Glutamatergic neuron (in vitro differentiated cells): ENCODE data around the gene STX2. TPM values are rescaled to one million over a fixed set of nuclear protein-coding genes. Genes with fewer than 3 reads are reported as not detected.

ENCODE experiments used
- DNase-seq: peaks from one replicate; pipeline ENCODE4 v3.0.0; 2022
- H3K27ac Mint-ChIP-seq: one replicate; pipeline ENCODE4 v1.8.0; 2020; ENCODE audit warnings: mild to moderate bottlenecking, mixed read lengths, inconsistent platforms; ENCODE audit not compliant: unreplicated experiment
- H3K27me3 Mint-ChIP-seq: one replicate; pipeline ENCODE4 v1.8.0; 2020; ENCODE audit warnings: mild to moderate bottlenecking, moderate library complexity, mixed read lengths, inconsistent platforms; ENCODE audit not compliant: unreplicated experiment
- H3K36me3 Mint-ChIP-seq: one replicate; pipeline ENCODE4 v1.8.0; 2020; ENCODE audit warnings: mild to moderate bottlenecking, mixed read lengths, inconsistent platforms; ENCODE audit not compliant: unreplicated experiment
- H3K4me1 Mint-ChIP-seq: one replicate; pipeline ENCODE4 v1.8.0; 2020; ENCODE audit warnings: mild to moderate bottlenecking, low read depth, mixed read lengths, inconsistent platforms; ENCODE audit not compliant: unreplicated experiment
- H3K4me3 Mint-ChIP-seq: one replicate; pipeline ENCODE4 v1.8.0; 2020; ENCODE audit warnings: mild to moderate bottlenecking, mixed read lengths, inconsistent platforms; ENCODE audit not compliant: unreplicated experiment
- H3K9me3 Mint-ChIP-seq: one replicate; pipeline ENCODE4 v1.8.0; 2020; ENCODE audit warnings: mild to moderate bottlenecking, moderate library complexity, mixed read lengths, inconsistent platforms; ENCODE audit not compliant: unreplicated experiment
- total RNA-seq: library from RNA; stranded (reverse); fragmentation: NEBNext Ultra II Directional; extraction: Animal tissue kit (Norgen Biotek cat#: 25700); gene quantifications from one replicate; pipeline ENCODE4 v1.2.1, GENCODE V29; 2021; ENCODE audit not compliant: unreplicated experiment
- TF ChIP-seq, protein P1 (sequence below): fragments of 200-600 bp; sonication (generic); IDR thresholded peaks from one replicate; pipeline ENCODE4 v1.5.0; 2021; ENCODE audit not compliant: partially characterized antibody, unreplicated experiment

STX2 gene
- total RNA-seq, 1 donor from 2014 or later: 76.5 TPM

DNA sequence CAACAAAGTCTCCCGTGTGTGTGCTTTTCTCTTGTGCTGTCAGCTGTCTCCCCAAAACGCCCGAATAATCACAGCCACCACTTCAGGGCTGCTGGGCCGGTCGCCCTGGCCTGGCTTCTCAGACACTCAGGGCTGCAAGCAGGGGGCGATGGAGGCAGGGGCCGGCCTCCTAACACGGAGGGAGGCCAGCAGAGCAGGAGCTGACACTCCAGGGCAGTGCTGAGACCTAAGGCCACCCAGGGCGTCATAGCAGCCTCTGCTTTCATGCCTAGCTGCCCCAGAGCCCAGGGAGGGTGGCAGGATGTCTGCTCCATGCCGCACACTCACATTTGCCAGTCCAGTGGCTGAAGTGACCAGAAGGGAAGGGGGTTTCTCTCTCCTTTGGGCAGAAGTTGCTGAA is 25.6 kb downstream of the STX2 start:
- Mint-ChIP-seq H3K4me3 (no peak overlapping the region), H3K9me3 (peaks cover 3% of the 10 kb centered on the region), H3K4me1 (peaks cover 60% of the 10 kb centered on the region), H3K36me3 (peaks cover 4% of the 10 kb centered on the region), H3K27ac (peak overlapping the region; percentile 87), H3K27me3 (peaks cover 4% of the 10 kb centered on the region)
- TF ChIP-seq, protein P1, sequence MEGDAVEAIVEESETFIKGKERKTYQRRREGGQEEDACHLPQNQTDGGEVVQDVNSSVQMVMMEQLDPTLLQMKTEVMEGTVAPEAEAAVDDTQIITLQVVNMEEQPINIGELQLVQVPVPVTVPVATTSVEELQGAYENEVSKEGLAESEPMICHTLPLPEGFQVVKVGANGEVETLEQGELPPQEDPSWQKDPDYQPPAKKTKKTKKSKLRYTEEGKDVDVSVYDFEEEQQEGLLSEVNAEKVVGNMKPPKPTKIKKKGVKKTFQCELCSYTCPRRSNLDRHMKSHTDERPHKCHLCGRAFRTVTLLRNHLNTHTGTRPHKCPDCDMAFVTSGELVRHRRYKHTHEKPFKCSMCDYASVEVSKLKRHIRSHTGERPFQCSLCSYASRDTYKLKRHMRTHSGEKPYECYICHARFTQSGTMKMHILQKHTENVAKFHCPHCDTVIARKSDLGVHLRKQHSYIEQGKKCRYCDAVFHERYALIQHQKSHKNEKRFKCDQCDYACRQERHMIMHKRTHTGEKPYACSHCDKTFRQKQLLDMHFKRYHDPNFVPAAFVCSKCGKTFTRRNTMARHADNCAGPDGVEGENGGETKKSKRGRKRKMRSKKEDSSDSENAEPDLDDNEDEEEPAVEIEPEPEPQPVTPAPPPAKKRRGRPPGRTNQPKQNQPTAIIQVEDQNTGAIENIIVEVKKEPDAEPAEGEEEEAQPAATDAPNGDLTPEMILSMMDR: no peak
- peak; percentile 59 for DNase-seq

DNA sequence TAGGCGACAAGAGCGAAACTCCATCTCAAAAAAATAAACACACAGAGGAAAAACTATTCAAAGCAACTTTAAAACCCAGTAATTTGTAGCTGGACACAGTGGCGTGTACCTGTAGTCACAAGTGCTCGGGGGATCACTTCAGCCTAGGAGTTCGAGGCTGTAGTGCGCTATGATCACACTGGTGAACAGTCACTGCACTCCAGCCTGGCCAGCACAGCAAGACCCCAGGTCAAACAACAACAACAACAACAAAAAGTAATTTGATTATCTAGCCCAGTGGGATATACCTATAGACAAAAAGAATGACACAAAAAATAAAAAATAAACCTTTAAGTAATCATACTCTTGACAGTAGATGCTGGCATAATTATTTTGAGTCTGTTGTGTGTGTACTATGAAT is 29.3 kb downstream of the STX2 start:
- TF ChIP-seq, protein P1: no peak
- Mint-ChIP-seq H3K4me1 (peaks cover 64% of the 10 kb centered on the region), H3K9me3 (peaks cover 17% of the 10 kb centered on the region), H3K27me3 (peaks cover 13% of the 10 kb centered on the region), H3K27ac (peak overlapping the region; percentile 38), H3K4me3 (no peak overlapping the region), H3K36me3 (peaks cover 17% of the 10 kb centered on the region)
- no peak for DNase-seq

DNA sequence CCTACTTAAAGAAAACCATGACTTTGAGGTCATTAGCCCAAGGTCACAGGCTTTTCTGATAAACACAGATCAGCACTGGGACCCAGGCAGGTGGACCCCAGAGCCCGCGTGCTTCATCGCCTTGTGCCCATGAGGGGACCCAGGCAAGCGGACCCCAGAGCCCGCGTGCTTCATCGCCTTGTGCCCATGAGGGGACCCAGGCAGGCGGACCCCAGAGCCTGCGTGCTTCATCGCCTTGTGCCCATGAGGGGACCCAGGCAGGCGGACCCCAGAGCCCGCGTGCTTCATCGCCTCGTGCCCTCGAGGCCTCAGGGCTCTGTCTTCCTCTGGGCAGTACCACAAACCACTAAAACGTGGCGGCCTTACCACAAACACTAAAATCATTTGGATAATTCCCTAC is 31.7 kb downstream of the STX2 start:
- peaks cover 15% of the 10 kb centered on the region for H3K27me3 Mint-ChIP-seq
- DNase-seq: no peak
- TF ChIP-seq, protein P1: no peak

DNA sequence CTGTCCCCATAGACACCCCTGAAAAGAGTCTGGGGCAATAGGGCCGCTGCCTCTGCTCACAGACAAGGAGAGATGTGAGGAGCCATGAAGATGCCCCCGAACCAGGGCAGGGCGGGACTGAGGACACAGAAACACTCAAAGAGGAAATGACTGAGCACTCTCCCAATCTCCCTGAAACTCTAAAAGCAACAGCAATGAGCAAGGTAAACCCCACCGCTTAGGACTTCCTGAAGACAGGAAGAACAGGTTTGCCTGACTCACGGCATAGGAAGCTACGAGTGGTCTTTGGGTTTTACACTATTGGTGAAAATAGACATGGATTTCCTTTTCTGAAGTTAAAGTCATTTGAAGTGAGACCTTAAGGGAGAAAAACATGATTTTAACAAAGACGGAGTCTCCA is 32.5 kb downstream of the STX2 start:
- Mint-ChIP-seq H3K27ac (peak overlapping the region; percentile 93), H3K36me3 (peaks cover 17% of the 10 kb centered on the region)
- no peak for DNase-seq

More for the DNA sequence above, 31.7 kb downstream of the STX2 start:
- H3K4me3 Mint-ChIP-seq: peak overlapping the region; percentile 70
- peak overlapping the region; percentile 98 for H3K27ac Mint-ChIP-seq
- peaks cover 17% of the 10 kb centered on the region for H3K36me3 Mint-ChIP-seq
- H3K9me3 Mint-ChIP-seq: peaks cover 17% of the 10 kb centered on the region
- H3K4me1 Mint-ChIP-seq: peaks cover 57% of the 10 kb centered on the region

DNA sequence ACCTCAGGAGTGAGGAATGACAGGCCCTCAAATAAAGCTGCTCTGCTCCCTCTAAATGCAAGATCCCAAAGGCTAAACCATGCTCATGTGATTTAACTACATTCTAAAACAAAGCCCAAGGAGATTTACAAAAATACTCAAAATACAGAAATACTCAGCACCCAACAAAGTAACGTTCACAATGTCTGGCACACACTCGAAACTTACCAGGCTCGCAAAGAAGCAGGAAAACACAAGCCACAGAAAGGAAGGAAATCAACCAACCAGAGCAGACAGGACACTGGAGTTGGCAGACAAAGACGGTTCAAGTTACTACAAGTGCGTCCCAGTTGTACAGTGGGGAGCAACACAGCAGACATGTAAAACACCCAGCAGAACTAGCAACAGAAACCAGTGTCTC is 33.4 kb downstream of the STX2 start:
- no peak for DNase-seq
- Mint-ChIP-seq H3K4me1 (peaks cover 51% of the 10 kb centered on the region), H3K27ac (peak overlapping the region; percentile 93)

More for the DNA sequence above, 32.5 kb downstream of the STX2 start:
- H3K4me3 Mint-ChIP-seq: peak overlapping the region; percentile 55
- TF ChIP-seq, protein P1: no peak
- H3K4me1 Mint-ChIP-seq: peaks cover 52% of the 10 kb centered on the region
- H3K9me3 Mint-ChIP-seq: peaks cover 17% of the 10 kb centered on the region
- H3K27me3 Mint-ChIP-seq: peaks cover 15% of the 10 kb centered on the region

More for the DNA sequence above, 33.4 kb downstream of the STX2 start:
- peaks cover 15% of the 10 kb centered on the region for H3K27me3 Mint-ChIP-seq
- peaks cover 17% of the 10 kb centered on the region for H3K36me3 Mint-ChIP-seq
- H3K4me3 Mint-ChIP-seq: peak overlapping the region; percentile 57
- TF ChIP-seq, protein P1: no peak
- H3K9me3 Mint-ChIP-seq: peaks cover 17% of the 10 kb centered on the region
